Vagina (tissue), 2 donors: ENCODE measurements around the gene NPFFR2. TPM values are rescaled to one million over a fixed set of nuclear protein-coding genes. Genes with fewer than 3 reads are reported as not detected.
"Not testable (repeated sequence)": the region's sequence is repeated elsewhere in the genome, so short reads cannot be mapped to it uniquely, and the experiment has no call there.

Experiments used
- DNase-seq, 2 donors: peaks; one replicate each; pipeline ENCODE4 v3.0.0-alpha.2; 2017; ENCODE audit errors: extremely low spot score in 2 of 2
- H3K27ac ChIP-seq: fragments of 200-600 bp; sonication (generic); one replicate; pipeline ENCODE4 v1.5.1; 2019
- H3K27me3 ChIP-seq: fragments of 200-600 bp; sonication (generic); one replicate; pipeline ENCODE4 v1.5.1; 2019
- H3K36me3 ChIP-seq, 2 donors: fragments of 200-600 bp; sonication (generic); one replicate each; pipeline ENCODE4 v1.5.1; 2017 to 2019
- H3K4me1 ChIP-seq: fragments of 200-600 bp; sonication (generic); one replicate; pipeline ENCODE4 v1.5.1; 2019
- H3K4me3 ChIP-seq, 2 donors: fragments of 200-600 bp; sonication (generic); 1 replicate in 1 of 2; 2 replicates in 1 of 2; pipeline ENCODE4 v1.5.1; 2016 to 2019
- H3K9me3 ChIP-seq: fragments of 200-600 bp; sonication (generic); one replicate; pipeline ENCODE4 v1.5.1; 2019
- CTCF ChIP-seq, 3 experiments: fragments of 450-650 bp in 2 of 3; fragments of 200-600 bp in 1 of 3; sonication (generic) in 1 of 3; IDR thresholded peaks; one replicate each; pipeline ENCODE4 v1.5.1; 2017 to 2019; ENCODE audit warnings: antibody characterized with exemption in 3 of 3, mild to moderate bottlenecking in 2 of 3, moderate library complexity in 2 of 3
- POLR2A ChIP-seq, 2 donors: fragments of 450-650 bp; IDR thresholded peaks; one replicate each; pipeline ENCODE4 v1.6.1; 2017; ENCODE audit warnings: antibody characterized with exemption in 2 of 2, mild to moderate bottlenecking in 2 of 2, moderate library complexity in 2 of 2
- POLR2AphosphoS5 ChIP-seq, 2 donors: sonication (generic); formaldehyde crosslinking; IDR thresholded peaks; one replicate each; pipeline ENCODE4 v1.9.0; 2017; ENCODE audit warnings: antibody characterized with exemption in 2 of 2, mild to moderate bottlenecking in 2 of 2, low read depth in 1 of 2; ENCODE audit not compliant: insufficient read depth in 1 of 2
- intact Hi-C: fragments of 100-400 bp; cut with DNase I; formaldehyde crosslinking; loops from one replicate; pipeline ENCODE4 v1.15.1; 2023
- total RNA-seq: library from RNA; depleted of rRNA; stranded (reverse); fragments of >200 nt; gene quantifications from one replicate; pipeline ENCODE4 v1.2.3, GENCODE V29; 2016

Gene NPFFR2
- total RNA-seq, 1 donor from 2014 or later = not detected

DNA sequence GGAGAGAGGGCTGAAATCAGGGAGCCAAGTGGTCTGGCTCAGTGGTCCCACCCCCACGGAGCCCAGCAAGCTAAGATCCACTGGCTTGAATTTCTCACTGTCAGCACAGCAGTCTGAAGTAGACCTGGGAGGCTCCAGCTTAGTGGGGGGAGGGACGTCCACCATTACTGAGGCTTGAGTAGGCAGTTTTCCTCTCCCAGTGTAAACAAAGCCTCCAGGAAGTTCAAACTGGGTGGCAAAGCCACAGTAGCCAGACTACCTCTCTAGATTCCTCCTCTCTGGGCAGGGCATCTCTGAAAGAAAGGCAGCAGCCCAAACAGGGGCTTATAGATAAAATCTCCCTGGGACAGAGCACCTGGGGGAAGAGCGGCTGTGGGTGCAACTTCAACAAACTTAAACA, 88.1 kb downstream of the NPFFR2 start:
- Histone ChIP-seq H3K36me3 (no peaks in the 10 kb centered on the region), H3K4me1 (no peaks in the 10 kb centered on the region), H3K9me3 (no peaks in the 10 kb centered on the region), H3K27ac (no peak overlapping the region), H3K27me3 (no peaks in the 10 kb centered on the region), H3K4me3 (no peak overlapping the region)
- intact Hi-C loops = no loop called here
- DNase-seq = no peak
- no peak for TF ChIP-seq CTCF (IDR thresholded peaks at IDR 0.05)
- TF ChIP-seq POLR2A (IDR thresholded peaks at IDR 0.05) = no peak
- no peak for TF ChIP-seq POLR2AphosphoS5 (IDR thresholded peaks at IDR 0.05; ENCODE audit: insufficient read depth in 1 of 2, low read depth in 1 of 2)

DNA sequence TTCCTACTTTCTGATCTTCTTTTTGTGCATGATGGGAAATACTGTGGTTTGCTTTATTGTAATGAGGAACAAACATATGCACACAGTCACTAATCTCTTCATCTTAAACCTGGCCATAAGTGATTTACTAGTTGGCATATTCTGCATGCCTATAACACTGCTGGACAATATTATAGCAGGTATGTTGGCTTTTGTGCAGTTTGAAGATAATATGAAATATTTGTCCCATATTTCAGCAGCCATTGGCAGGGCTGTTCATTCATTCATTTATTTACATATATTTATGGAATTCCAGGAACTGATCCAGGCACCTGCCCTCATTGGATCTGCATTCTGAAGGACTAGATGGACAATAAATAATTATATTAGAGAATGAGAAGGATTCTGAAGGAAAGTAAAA, 96.9 kb downstream of the NPFFR2 start:
- TF ChIP-seq CTCF (IDR thresholded peaks at IDR 0.05) = no peak
- TF ChIP-seq POLR2AphosphoS5 (IDR thresholded peaks at IDR 0.05; ENCODE audit: insufficient read depth in 1 of 2, low read depth in 1 of 2) = no peak
- TF ChIP-seq POLR2A (IDR thresholded peaks at IDR 0.05) = no peak
- H3K4me3 ChIP-seq = no peak overlapping the region
- H3K9me3 ChIP-seq = no peaks in the 10 kb centered on the region
- no peak for DNase-seq
- no peaks in the 10 kb centered on the region for H3K4me1 ChIP-seq
- intact Hi-C loops = no loop called here
- no peaks in the 10 kb centered on the region for H3K36me3 ChIP-seq
- H3K27me3 ChIP-seq = no peaks in the 10 kb centered on the region
- no peak overlapping the region for H3K27ac ChIP-seq

DNA sequence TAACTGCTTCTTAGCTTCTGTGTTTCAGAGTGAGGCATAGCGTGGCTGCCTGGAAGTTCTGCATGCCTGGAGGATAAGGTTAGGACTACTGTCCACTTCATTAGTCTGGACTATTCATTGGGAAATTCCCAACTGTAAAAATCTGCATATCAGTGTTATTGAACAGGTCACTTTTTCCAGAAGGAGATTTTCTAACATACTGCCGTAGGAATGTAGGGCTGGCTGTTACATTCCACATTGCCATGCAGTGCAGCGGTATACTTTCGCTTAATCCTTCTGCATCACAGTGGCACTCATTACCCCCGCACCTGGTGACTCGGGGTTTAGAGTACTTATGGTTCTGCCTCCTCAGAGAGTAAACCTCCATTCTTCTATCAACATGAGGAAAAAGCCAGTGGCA, 104.6 kb downstream of the NPFFR2 start:
- TF ChIP-seq POLR2AphosphoS5 (IDR thresholded peaks at IDR 0.05; ENCODE audit: insufficient read depth in 1 of 2, low read depth in 1 of 2) (no peak), CTCF (IDR thresholded peaks at IDR 0.05) (no peak), POLR2A (IDR thresholded peaks at IDR 0.05) (no peak)
- Histone ChIP-seq H3K9me3 (no peaks in the 10 kb centered on the region), H3K4me1 (no peaks in the 10 kb centered on the region), H3K27ac (no peak overlapping the region), H3K36me3 (no peaks in the 10 kb centered on the region), H3K4me3 (no peak overlapping the region), H3K27me3 (no peaks in the 10 kb centered on the region)
- intact Hi-C loops = no loop called here
- DNase-seq = no peak

GRCh38 chr4:72139997-72140396, 108.2 kb downstream of the NPFFR2 start:
- H3K4me3 ChIP-seq, DNase-seq, H3K9me3 ChIP-seq, H3K4me1 ChIP-seq, intact Hi-C loops, H3K27me3 ChIP-seq, H3K27ac ChIP-seq, H3K36me3 ChIP-seq: not testable (repeated sequence)

GRCh38 chr4:72144241-72144640, 112.4 kb downstream of the NPFFR2 start:
- Histone ChIP-seq H3K4me3 (no peak overlapping the region), H3K4me1 (no peaks in the 10 kb centered on the region), H3K36me3 (no peaks in the 10 kb centered on the region), H3K27ac (no peak overlapping the region), H3K9me3 (no peaks in the 10 kb centered on the region), H3K27me3 (no peaks in the 10 kb centered on the region)
- DNase-seq = no peak
- intact Hi-C loops = no loop called here
- TF ChIP-seq POLR2AphosphoS5 (IDR thresholded peaks at IDR 0.05; ENCODE audit: insufficient read depth in 1 of 2, low read depth in 1 of 2) = no peak

GRCh38 chr4:72152731-72153130, 120.9 kb downstream of the NPFFR2 start:
- Histone ChIP-seq H3K4me3 (no peak overlapping the region), H3K36me3 (no peaks in the 10 kb centered on the region), H3K4me1 (no peaks in the 10 kb centered on the region), H3K27ac (no peak overlapping the region), H3K27me3 (no peaks in the 10 kb centered on the region), H3K9me3 (no peaks in the 10 kb centered on the region)
- intact Hi-C loops = no loop called here
- no peak for TF ChIP-seq POLR2A (IDR thresholded peaks at IDR 0.05)
- TF ChIP-seq POLR2AphosphoS5 (IDR thresholded peaks at IDR 0.05; ENCODE audit: insufficient read depth in 1 of 2, low read depth in 1 of 2) = no peak
- TF ChIP-seq CTCF (IDR thresholded peaks at IDR 0.05) = no peak
- no peak for DNase-seq

GRCh38 chr4:72153634-72154033, 121.8 kb downstream of the NPFFR2 start:
- H3K4me1 ChIP-seq, DNase-seq, intact Hi-C loops: not testable (repeated sequence)

DNA sequence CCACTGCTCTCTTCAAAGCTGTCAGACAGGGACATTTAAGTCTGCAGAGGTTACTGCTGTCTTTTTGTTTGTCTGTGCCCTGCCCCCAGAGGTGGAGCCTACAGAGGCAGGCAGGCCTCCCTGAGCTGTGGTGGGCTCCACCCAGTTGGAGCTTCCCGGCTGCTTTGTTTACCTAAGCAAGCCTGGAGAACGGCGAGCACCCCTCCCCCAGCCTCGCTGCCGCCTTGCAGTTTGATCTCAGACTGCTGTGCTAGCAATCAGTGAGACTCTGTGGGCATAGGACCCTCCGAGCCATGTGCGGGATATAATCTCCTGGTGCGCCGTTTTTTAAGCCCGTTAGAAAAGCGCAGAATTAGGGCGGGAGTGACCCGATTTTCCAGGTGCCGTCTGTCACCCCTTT, 137.5 kb downstream of the NPFFR2 start:
- H3K27me3 ChIP-seq, intact Hi-C loops, H3K27ac ChIP-seq, H3K36me3 ChIP-seq, DNase-seq, H3K4me3 ChIP-seq, H3K4me1 ChIP-seq, H3K9me3 ChIP-seq: not testable (repeated sequence)

More at GRCh38 chr4:72153634-72154033, 121.8 kb downstream of the NPFFR2 start:
- H3K9me3 ChIP-seq, H3K4me3 ChIP-seq, H3K27ac ChIP-seq, H3K27me3 ChIP-seq, H3K36me3 ChIP-seq: not testable (repeated sequence)
